ENCODE measurements around the gene PTPN13. TPM values are rescaled to one million over a fixed set of nuclear protein-coding genes. Genes with fewer than 3 reads are reported as not detected.

PTPN13 gene
- total RNA-seq, 1 donor from 2014 or later: 55.7 TPM

- no peaks in the 10 kb centered on the region for H3K36me3 Mint-ChIP-seq (ENCODE audit: unreplicated experiment)
- no peak overlapping the region for H3K4me3 Mint-ChIP-seq (ENCODE audit: unreplicated experiment)
- no peaks in the 10 kb centered on the region for H3K9me3 Mint-ChIP-seq (ENCODE audit: unreplicated experiment)
- H3K27me3 Mint-ChIP-seq (ENCODE audit: unreplicated experiment): no peaks in the 10 kb centered on the region
- DNase-seq (ENCODE audit: extremely low spot score, unreplicated experiment): no peak
- TF ChIP-seq, protein P1, sequence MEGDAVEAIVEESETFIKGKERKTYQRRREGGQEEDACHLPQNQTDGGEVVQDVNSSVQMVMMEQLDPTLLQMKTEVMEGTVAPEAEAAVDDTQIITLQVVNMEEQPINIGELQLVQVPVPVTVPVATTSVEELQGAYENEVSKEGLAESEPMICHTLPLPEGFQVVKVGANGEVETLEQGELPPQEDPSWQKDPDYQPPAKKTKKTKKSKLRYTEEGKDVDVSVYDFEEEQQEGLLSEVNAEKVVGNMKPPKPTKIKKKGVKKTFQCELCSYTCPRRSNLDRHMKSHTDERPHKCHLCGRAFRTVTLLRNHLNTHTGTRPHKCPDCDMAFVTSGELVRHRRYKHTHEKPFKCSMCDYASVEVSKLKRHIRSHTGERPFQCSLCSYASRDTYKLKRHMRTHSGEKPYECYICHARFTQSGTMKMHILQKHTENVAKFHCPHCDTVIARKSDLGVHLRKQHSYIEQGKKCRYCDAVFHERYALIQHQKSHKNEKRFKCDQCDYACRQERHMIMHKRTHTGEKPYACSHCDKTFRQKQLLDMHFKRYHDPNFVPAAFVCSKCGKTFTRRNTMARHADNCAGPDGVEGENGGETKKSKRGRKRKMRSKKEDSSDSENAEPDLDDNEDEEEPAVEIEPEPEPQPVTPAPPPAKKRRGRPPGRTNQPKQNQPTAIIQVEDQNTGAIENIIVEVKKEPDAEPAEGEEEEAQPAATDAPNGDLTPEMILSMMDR (IDR thresholded peaks at IDR 0.05): no peak
- peaks cover 6% of the 10 kb centered on the region for H3K4me1 Mint-ChIP-seq (ENCODE audit: unreplicated experiment)
- no peak overlapping the region for H3K27ac Mint-ChIP-seq (ENCODE audit: unreplicated experiment)
These were observed 70.8 kb downstream of the PTPN13 start for GRCh38 chr4:86664959-86665358.

DNA sequence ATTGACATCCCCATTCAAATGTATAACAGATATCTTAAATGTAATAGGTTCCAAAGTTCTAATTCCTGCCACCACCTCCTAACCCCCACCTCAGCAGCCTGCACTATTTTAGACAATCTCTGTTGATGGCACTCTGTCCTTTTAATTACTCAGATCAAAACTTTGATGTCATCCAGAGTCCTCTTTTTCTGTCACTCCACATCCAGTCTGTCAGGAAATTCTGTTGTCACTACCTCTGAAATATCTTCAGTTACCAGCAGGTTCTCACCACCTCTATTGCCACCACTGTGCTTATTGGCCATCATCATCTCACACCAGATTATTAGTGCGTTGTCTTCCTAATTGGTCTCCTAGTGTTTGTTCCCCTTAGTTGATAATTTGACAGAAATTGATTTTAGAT, 76.2 kb downstream of the PTPN13 start:
- TF ChIP-seq, protein P1 (IDR thresholded peaks at IDR 0.05): no peak
- DNase-seq (ENCODE audit: extremely low spot score, unreplicated experiment): no peak
- peaks cover 3% of the 10 kb centered on the region for H3K9me3 Mint-ChIP-seq (ENCODE audit: unreplicated experiment)
- H3K4me1 Mint-ChIP-seq (ENCODE audit: unreplicated experiment): peaks cover 4% of the 10 kb centered on the region
- no peaks in the 10 kb centered on the region for H3K27me3 Mint-ChIP-seq (ENCODE audit: unreplicated experiment)
- no peak overlapping the region for H3K4me3 Mint-ChIP-seq (ENCODE audit: unreplicated experiment)
- H3K36me3 Mint-ChIP-seq (ENCODE audit: unreplicated experiment): peaks cover 20% of the 10 kb centered on the region
- H3K27ac Mint-ChIP-seq (ENCODE audit: unreplicated experiment): no peak overlapping the region

- TF ChIP-seq, protein P1 (IDR thresholded peaks at IDR 0.05): no peak
- Mint-ChIP-seq H3K27me3 (ENCODE audit: unreplicated experiment) (no peaks in the 10 kb centered on the region), H3K36me3 (ENCODE audit: unreplicated experiment) (peaks cover 20% of the 10 kb centered on the region), H3K9me3 (ENCODE audit: unreplicated experiment) (peaks cover 3% of the 10 kb centered on the region), H3K4me3 (ENCODE audit: unreplicated experiment) (no peak overlapping the region), H3K4me1 (ENCODE audit: unreplicated experiment) (peaks cover 4% of the 10 kb centered on the region), H3K27ac (ENCODE audit: unreplicated experiment) (no peak overlapping the region)
- no peak for DNase-seq (ENCODE audit: extremely low spot score, unreplicated experiment)
These were observed 76.6 kb downstream of the PTPN13 start for GRCh38 chr4:86670756-86671155.

- Mint-ChIP-seq H3K27ac (ENCODE audit: unreplicated experiment) (no peak overlapping the region), H3K36me3 (ENCODE audit: unreplicated experiment) (peaks cover 21% of the 10 kb centered on the region), H3K9me3 (ENCODE audit: unreplicated experiment) (peaks cover 3% of the 10 kb centered on the region), H3K4me1 (ENCODE audit: unreplicated experiment) (no peaks in the 10 kb centered on the region), H3K4me3 (ENCODE audit: unreplicated experiment) (no peak overlapping the region), H3K27me3 (ENCODE audit: unreplicated experiment) (no peaks in the 10 kb centered on the region)
- TF ChIP-seq, protein P1 (IDR thresholded peaks at IDR 0.05): no peak
- no peak for DNase-seq (ENCODE audit: extremely low spot score, unreplicated experiment)
These were observed 81.4 kb downstream of the PTPN13 start for GRCh38 chr4:86675548-86675947.

DNA sequence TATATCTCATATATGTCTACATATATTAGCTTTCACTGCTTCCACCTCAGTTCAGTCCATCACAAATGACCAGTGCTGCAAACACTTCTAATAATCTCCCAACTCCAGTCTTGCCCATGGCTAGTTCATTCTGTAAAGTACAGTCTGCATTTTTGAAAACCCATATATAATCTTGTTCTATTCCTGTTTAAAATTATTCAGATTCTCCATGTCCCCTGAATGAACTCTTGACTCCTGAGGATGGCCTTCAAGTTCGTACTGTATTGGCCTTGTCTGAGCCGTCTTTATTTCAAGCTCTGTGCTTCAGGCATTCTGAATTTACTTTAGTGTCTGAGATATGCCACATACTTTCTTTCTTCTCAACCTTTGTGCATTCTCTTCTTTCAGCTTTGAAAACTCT, 84.7 kb downstream of the PTPN13 start:
- Mint-ChIP-seq H3K27ac (ENCODE audit: unreplicated experiment) (no peak overlapping the region), H3K4me1 (ENCODE audit: unreplicated experiment) (peaks cover 2% of the 10 kb centered on the region)

More for the DNA sequence above, 84.7 kb downstream of the PTPN13 start:
- Mint-ChIP-seq H3K9me3 (ENCODE audit: unreplicated experiment) (no peaks in the 10 kb centered on the region), H3K27me3 (ENCODE audit: unreplicated experiment) (no peaks in the 10 kb centered on the region), H3K36me3 (ENCODE audit: unreplicated experiment) (peaks cover 8% of the 10 kb centered on the region), H3K4me3 (ENCODE audit: unreplicated experiment) (no peak overlapping the region)
- TF ChIP-seq, protein P1 (IDR thresholded peaks at IDR 0.05): no peak
- no peak for DNase-seq (ENCODE audit: extremely low spot score, unreplicated experiment)

Measured in osteocyte (in vitro differentiated cells).